RPMI8226 (cell line): Measurements from ENCODE around the gene KIF26B.
"Not testable (repeated sequence)": the region's sequence is repeated elsewhere in the genome, so short reads cannot be mapped to it uniquely, and the experiment has no call there.

Experiments
- DNase-seq: peaks from one replicate; pipeline ENCODE4 v3.0.0-alpha.2; 2015

The KIF26B gene

GRCh38 chr1:245671966-245672767 is 517.4 kb downstream of the KIF26B start:
- no peak for DNase-seq

GRCh38 chr1:245672836-245673656 is 518.3 kb downstream of the KIF26B start:
- DNase-seq: not testable (repeated sequence)

GRCh38 chr1:245673881-245674414 is 519.2 kb downstream of the KIF26B start:
- peak; percentile 29 for DNase-seq

- no peak for DNase-seq
Measured at GRCh38 chr1:245677461-245678240, 522.9 kb downstream of the KIF26B start.

GRCh38 chr1:245678860-245679411 is 524.2 kb downstream of the KIF26B start:
- no peak for DNase-seq

- no peak for DNase-seq
Measured at GRCh38 chr1:245679821-245680780, 525.3 kb downstream of the KIF26B start.

- no peak for DNase-seq
Measured at GRCh38 chr1:245682638-245683628, 528.1 kb downstream of the KIF26B start.

- DNase-seq: no peak
Measured at GRCh38 chr1:245683676-245684075, 528.9 kb downstream of the KIF26B start.

GRCh38 chr1:245684166-245684565 is 529.4 kb downstream of the KIF26B start:
- DNase-seq: no peak

GRCh38 chr1:245684571-245684970 is 529.8 kb downstream of the KIF26B start:
- DNase-seq: no peak

- DNase-seq: no peak
Measured at GRCh38 chr1:245685111-245685810, 530.5 kb downstream of the KIF26B start.

- no peak for DNase-seq
Measured at GRCh38 chr1:245686006-245686405, 531.2 kb downstream of the KIF26B start.

- no peak for DNase-seq
Measured at GRCh38 chr1:245686446-245687030, 531.8 kb downstream of the KIF26B start.

- peak; percentile 46 for DNase-seq
Measured at GRCh38 chr1:245687152-245687635, 532.4 kb downstream of the KIF26B start.

- DNase-seq: no peak
Measured at GRCh38 chr1:245687636-245688535, 533.1 kb downstream of the KIF26B start.

- no peak for DNase-seq
Measured at GRCh38 chr1:245688536-245689453, 534.0 kb downstream of the KIF26B start.
